Activated B cell treated with CpG ODN at 0.5 μM for 24 hours (primary cell): ENCODE measurements around the gene CNDP2. TPM values are rescaled to one million over a fixed set of nuclear protein-coding genes. Genes with fewer than 3 reads are reported as not detected.

Experiments
- ATAC-seq: fragments of 200-7000 bp; cut with Tn5 transposase; one replicate; pipeline ENCODE4 v1.10.0; 2021; ENCODE audit warnings: low read depth, mild to moderate bottlenecking, moderate library complexity
- CTCF ChIA-PET: fragments of 350-600 bp; sonication (Branson Sonifier 250); formaldehyde crosslinking; loops from one replicate; lab custom pipeline; 2021; ENCODE audit warnings: antibody characterized with exemption; lab: Charles Lee
- POLR2A ChIA-PET: fragments of 350-600 bp; sonication (Branson Sonifier 250); formaldehyde crosslinking; loops from one replicate; lab custom pipeline; 2021; ENCODE audit warnings: antibody characterized with exemption; lab: Charles Lee
- DNase-seq: peaks from one replicate; pipeline ENCODE4 v3.0.0; 2022
- H3K27ac Mint-ChIP-seq: one replicate; pipeline ENCODE4 v1.8.0; 2020; ENCODE audit warnings: mixed read lengths
- H3K27me3 Mint-ChIP-seq: one replicate; pipeline ENCODE4 v1.8.0; 2021; ENCODE audit warnings: mixed read lengths
- H3K36me3 Mint-ChIP-seq: one replicate; pipeline ENCODE4 v1.8.0; 2021; ENCODE audit warnings: low read depth, mixed read lengths
- H3K4me1 Mint-ChIP-seq: one replicate; pipeline ENCODE4 v1.8.0; 2021; ENCODE audit warnings: mixed read lengths
- H3K4me3 Mint-ChIP-seq: one replicate; pipeline ENCODE4 v1.8.0; 2020; ENCODE audit warnings: mild to moderate bottlenecking, mixed read lengths
- H3K9me3 Mint-ChIP-seq: one replicate; pipeline ENCODE4 v1.8.0; 2020; ENCODE audit warnings: mixed read lengths
- CTCF ChIP-seq: fragments of 200-600 bp; IDR thresholded peaks from one replicate; pipeline ENCODE4 v1.8.0; 2022; ENCODE audit warnings: antibody characterized with exemption, mild to moderate bottlenecking
- intact Hi-C: fragments of 100-400 bp; cut with micrococcal nuclease; formaldehyde crosslinking; loops from one replicate; pipeline ENCODE4 v1.15.1; 2024
- total RNA-seq: library from RNA; stranded (reverse); gene quantifications from 2 replicates; pipeline ENCODE4 v1.2.3, GENCODE V29; 2022

The CNDP2 gene
- total RNA-seq, 1 donor from 2014 or later: 208 TPM

- Mint-ChIP-seq H3K4me3 (no peak within 1 kb of the TSS), H3K9me3 (no peaks in the 10 kb centered on the region), H3K27ac (no peak within 1 kb of the TSS), H3K4me1 (no peaks in the 10 kb centered on the region), H3K36me3 (no peaks in the 10 kb centered on the region), H3K27me3 (peaks cover 10% of the 10 kb centered on the region)
- intact Hi-C loops: no loop called here
- no peak for ATAC-seq
- no peak for DNase-seq
- ChIA-PET CTCF (no interaction called here), POLR2A (no interaction called here)
- no peak for TF ChIP-seq CTCF
These were observed 38.2 kb downstream of the CNDP2 start, which contains the start of gene CNDP1 for GRCh38 chr18:74534150-74534969. Gene CNDP1 (plus strand): TSS chr18:74534500. CDS start chr18:74534668, 168 bp downstream.

GRCh38 chr18:74534981-74535649 is 39.0 kb downstream of the CNDP2 start:
- DNase-seq: no peak
- H3K36me3 Mint-ChIP-seq: no peaks in the 10 kb centered on the region
- ATAC-seq: no peak
- no peaks in the 10 kb centered on the region for H3K9me3 Mint-ChIP-seq
- H3K4me3 Mint-ChIP-seq: no peak overlapping the region
- ChIA-PET POLR2A (no interaction called here), CTCF (no interaction called here)
- H3K4me1 Mint-ChIP-seq: no peaks in the 10 kb centered on the region
- H3K27me3 Mint-ChIP-seq: peaks cover 14% of the 10 kb centered on the region
- TF ChIP-seq CTCF: no peak
- H3K27ac Mint-ChIP-seq: no peak overlapping the region
- intact Hi-C loops: no loop called here

- DNase-seq (no peak), ATAC-seq (no peak)
- H3K4me1 Mint-ChIP-seq: no peaks in the 10 kb centered on the region
- H3K4me3 Mint-ChIP-seq: no peak overlapping the region
- no peaks in the 10 kb centered on the region for H3K36me3 Mint-ChIP-seq
- intact Hi-C loops: no loop called here
- H3K9me3 Mint-ChIP-seq: no peaks in the 10 kb centered on the region
- TF ChIP-seq CTCF: no peak
- H3K27me3 Mint-ChIP-seq: peaks cover 14% of the 10 kb centered on the region
- CTCF ChIA-PET: no interaction called here
- POLR2A ChIA-PET: no interaction called here
- no peak overlapping the region for H3K27ac Mint-ChIP-seq
These were observed 43.1 kb downstream of the CNDP2 start for GRCh38 chr18:74539289-74539688.

- no peaks in the 10 kb centered on the region for H3K36me3 Mint-ChIP-seq
- ChIA-PET CTCF (no interaction called here), POLR2A (interaction anchor here (0.6 kb wide), 1 partner anchor 1911 kb away, joined by 3 read pairs; no protein-coding TSS in a partner anchor)
These were observed 44.7 kb downstream of the CNDP2 start for GRCh38 chr18:74540652-74541421.

More at GRCh38 chr18:74540652-74541421, 44.7 kb downstream of the CNDP2 start:
- Mint-ChIP-seq H3K4me1 (no peaks in the 10 kb centered on the region), H3K27me3 (peaks cover 17% of the 10 kb centered on the region), H3K9me3 (no peaks in the 10 kb centered on the region), H3K4me3 (no peak overlapping the region), H3K27ac (no peak overlapping the region)
- intact Hi-C loops: no loop called here
- no peak for TF ChIP-seq CTCF
- DNase-seq (no peak), ATAC-seq (no peak)
